NK-92 (cell line): ENCODE data around the gene LHFPL6.
"Not testable (repeated sequence)": the region's sequence is repeated elsewhere in the genome, so short reads cannot be mapped to it uniquely, and the experiment has no call there.

ENCODE experiments used
- DNase-seq: peaks from one replicate; lab custom pipeline; 2025; ENCODE audit not compliant: unreplicated experiment; lab: John Stamatoyannopoulos, UW

The LHFPL6 gene

GRCh38 chr13:39362652-39363381 is 240.2 kb downstream of the LHFPL6 start:
- DNase-seq = no peak

- DNase-seq = no peak
Measured at GRCh38 chr13:39353988-39354387, 249.0 kb downstream of the LHFPL6 start.

DNA sequence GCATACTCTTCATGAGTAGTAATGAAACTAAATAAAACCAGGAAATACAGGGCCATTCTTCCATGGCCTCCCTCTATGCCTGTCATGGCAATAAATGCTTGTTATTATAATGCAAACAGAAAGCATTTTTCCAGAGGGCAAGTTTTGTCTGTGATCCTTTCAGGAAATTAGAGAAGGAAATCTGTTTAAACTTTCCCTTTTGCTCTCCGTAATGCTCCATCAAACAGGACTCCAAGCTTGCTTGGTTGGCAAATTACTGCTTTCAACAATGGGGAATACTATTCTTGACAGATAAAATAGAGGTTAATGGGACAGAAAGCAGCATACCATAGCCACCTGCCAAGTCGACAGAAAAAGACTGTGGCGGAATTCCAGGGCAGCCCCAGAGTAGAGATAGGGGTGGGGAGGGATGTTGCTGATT is 252.5 kb downstream of the LHFPL6 start:
- DNase-seq = no peak

- DNase-seq = no peak
Measured at GRCh38 chr13:39349391-39349960, 253.5 kb downstream of the LHFPL6 start.

- no peak for DNase-seq
Measured at GRCh38 chr13:39347926-39348901, 254.8 kb downstream of the LHFPL6 start.

GRCh38 chr13:39345982-39346381 is 257.0 kb downstream of the LHFPL6 start:
- DNase-seq = no peak

GRCh38 chr13:39341251-39341650 is 261.7 kb downstream of the LHFPL6 start:
- no peak for DNase-seq

DNA sequence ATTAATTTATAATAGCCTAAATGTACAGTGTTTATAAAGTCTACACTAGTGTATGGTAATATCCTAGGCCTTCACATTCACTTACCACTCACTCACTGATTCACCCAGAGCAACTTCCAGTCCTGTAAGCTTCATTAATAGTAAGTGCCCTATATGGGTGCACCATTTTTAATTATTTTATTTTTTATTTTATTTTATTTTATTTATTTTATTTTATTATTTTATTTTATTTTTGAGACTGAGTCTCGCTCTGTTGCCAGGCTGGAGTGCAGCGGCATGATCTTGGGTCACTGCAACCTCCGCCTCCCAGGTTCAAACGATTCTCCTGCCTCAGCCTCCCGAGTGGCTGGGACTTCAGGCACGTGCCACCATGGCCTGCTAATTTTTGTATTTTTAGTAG is 264.9 kb downstream of the LHFPL6 start:
- not testable (repeated sequence) for DNase-seq

DNA sequence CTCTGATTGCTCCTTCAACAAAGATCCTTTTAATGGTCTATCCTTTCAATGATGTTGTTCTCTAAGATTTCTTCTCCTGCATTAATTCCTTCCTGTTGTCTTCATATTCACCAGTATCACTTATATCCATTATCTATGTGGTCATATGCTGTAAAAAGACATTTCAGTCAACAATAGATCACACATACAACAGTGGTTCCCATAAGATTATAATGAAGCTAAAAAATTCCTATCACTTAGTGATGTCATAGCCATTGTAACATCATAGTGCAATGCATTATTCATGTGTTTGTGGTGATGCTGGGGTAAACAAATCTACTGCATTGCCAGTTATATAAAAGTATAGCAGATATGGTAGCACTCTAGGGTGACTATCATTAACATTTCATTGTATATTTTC is 266.1 kb downstream of the LHFPL6 start:
- DNase-seq = no peak

GRCh38 chr13:39336207-39336606 is 266.8 kb downstream of the LHFPL6 start:
- DNase-seq = no peak

DNA sequence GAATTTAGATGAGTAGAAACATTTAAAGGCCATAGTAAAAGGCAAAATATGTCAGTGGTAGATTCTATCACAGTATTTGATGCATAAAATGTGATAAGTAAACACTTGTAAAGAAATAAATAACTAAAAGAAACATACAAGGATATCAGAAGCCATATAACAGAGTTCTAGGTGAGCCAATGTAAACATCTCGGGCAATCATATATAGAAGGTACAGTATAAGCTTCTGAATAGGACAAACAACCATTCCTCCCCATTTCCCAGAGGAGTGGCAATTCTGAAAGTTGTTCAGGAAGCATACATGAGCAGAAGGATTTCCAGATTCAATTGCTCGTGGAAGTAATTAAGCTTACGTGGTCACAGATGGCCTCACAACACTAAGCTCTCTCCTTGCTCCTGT is 267.3 kb downstream of the LHFPL6 start:
- no peak for DNase-seq

GRCh38 chr13:39330504-39330903 is 272.5 kb downstream of the LHFPL6 start:
- no peak for DNase-seq

GRCh38 chr13:39329182-39329639 is 273.8 kb downstream of the LHFPL6 start:
- no peak for DNase-seq

GRCh38 chr13:39327172-39327479 is 275.9 kb downstream of the LHFPL6 start:
- no peak for DNase-seq

GRCh38 chr13:39326469-39327171 is 276.4 kb downstream of the LHFPL6 start:
- no peak for DNase-seq

- no peak for DNase-seq
Measured at GRCh38 chr13:39324806-39325311, 278.1 kb downstream of the LHFPL6 start.

DNA sequence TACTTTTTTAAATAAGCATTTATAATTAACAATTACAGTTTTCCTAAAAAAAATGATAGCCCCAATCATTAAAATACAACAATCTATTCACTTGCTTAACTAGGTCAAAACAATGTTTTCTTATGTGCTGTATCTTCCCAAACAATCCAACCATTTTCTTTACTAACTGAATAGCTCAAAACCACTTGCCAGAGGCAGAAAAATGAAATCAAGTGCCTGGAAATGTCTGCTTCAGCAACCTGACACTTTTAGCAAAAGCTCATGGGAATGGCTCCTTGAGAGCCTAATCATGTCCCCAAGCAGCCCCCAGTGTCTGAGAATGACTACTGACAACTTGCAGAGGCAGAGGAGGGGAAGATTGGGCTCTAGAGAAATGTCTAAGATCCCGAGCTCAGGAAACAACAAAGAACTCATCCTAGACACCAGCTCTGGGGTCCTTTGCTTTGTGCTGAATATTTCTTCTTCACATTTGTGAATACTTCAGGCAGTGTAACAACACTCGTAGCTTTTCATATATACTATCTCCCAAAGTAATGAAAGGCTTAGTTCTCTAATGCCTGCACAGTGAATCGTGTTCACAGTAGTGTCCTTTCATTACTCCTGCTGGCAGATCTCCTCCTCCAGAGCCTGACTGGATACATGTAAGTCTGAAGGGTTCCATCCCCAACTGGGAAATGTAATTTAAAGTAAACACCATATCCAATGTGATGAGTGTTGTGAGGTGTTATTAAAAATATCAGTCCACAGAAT is 280.0 kb downstream of the LHFPL6 start:
- DNase-seq = no peak

DNA sequence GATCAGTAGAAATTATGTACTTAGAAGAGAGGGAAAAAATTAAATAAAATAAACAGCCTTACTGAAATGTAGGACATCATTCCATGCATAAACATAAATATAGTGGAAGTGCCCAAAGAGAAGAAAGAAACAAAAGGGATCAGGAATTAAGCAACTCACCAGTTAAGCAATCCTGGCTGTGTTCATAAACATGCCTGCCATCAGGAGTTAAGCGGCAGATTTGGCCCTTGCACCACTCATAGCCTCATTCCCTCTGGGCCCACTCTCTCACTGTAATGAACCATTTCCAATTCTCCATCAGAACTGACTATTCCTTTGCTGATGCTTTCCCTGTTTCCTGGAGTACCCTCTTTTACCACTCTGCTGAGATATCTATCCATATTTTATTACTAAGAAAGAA is 281.4 kb downstream of the LHFPL6 start:
- DNase-seq = no peak

DNA sequence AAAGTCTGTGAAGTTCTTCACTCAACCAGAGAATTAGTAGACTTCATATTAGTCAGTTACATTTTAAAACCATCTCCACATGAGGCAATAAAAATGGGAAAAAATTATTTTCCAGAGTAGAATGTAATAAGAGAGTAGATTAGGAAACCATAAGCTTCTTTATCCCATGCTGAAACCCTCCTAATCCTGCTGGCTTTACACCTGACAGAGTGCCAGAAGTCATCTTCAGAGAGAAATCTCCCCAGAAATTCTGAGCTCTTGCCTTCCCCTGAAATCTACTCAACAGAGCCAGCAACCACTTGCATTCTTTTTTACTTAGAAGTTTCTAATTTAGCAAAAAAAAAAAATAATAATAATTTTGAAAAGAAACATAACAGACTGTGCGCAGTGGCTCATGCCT is 284.8 kb downstream of the LHFPL6 start:
- no peak for DNase-seq

DNA sequence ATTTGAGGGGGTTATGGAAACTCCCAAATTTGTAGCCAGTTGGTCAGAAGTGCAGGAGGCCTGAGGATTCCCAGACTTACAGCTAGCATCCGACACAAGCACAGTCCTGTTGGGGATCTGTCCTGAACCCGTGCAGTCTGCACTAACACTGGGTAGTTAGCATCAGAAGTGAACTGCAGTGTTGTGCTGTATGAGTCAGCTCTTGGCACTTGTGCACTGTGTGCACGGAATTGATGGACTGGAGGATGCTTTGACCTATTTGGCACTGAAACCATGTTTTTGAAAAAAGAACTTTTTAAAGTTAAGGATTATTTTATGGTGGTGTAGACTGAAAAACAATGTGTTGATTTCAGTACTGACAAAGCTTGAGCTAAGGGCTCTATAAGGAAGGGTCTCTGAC is 285.7 kb downstream of the LHFPL6 start:
- no peak for DNase-seq
